ENCODE data around the gene PHKG1.
A peak's percentile ranks its signal among the peaks of the same experiment; 100 is the strongest.
"Not testable (repeated sequence)": the region's sequence is repeated elsewhere in the genome, so short reads cannot be mapped to it uniquely, and the experiment has no call there.

The PHKG1 gene

GRCh38 chr7:56092789-56093531, at the start of gene PHKG1:
TSS of gene PHKG1 (minus strand) at chr7:56092952. CDS start at chr7:56088941, 4,011 bp downstream.
- DNase-seq, result peak; percentile 82

GRCh38 chr7:56131062-56131461, 38.3 kb upstream of the PHKG1 start:
- not testable (repeated sequence) for DNase-seq

DNA sequence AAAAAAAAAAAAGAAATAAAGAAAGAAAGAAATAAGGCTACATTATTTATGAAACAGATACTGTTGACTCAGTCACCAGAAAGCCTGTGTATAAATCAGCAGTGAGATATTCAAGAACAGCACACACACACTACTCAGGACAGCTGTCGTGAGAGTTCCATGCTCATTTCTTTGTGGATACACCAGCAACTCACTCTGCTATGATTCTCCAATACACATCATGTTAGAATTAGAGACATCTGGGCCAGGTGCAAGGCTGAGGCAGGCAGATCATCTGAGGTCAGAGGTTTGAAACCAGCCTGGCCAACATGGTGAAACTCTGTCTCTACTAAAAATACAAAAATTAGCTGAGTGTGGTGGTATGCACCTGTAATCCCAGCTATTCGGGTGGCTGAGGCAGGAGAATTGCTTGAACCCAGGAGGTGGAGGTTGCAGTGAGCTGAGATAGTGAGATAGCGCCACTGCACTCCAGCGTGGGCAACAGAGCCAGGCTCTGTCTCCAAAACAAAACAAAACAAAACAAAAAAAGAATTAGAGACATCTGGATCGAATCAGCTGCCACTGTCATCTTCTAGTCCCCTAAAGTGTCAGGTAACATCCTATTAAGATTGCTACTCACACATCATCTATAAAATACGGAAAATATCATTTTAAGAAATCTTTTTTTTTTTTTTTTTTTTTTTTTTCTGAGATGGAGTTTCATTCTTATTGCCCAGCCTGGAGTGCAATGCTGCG, 34.7 kb upstream of the PHKG1 start:
- DNase-seq, result no peak

- DNase-seq, result no peak
Observed at GRCh38 chr7:56125831-56126230, 33.1 kb upstream of the PHKG1 start.

- no peak for DNase-seq
Observed at GRCh38 chr7:56124981-56125380, 32.2 kb upstream of the PHKG1 start.

DNA sequence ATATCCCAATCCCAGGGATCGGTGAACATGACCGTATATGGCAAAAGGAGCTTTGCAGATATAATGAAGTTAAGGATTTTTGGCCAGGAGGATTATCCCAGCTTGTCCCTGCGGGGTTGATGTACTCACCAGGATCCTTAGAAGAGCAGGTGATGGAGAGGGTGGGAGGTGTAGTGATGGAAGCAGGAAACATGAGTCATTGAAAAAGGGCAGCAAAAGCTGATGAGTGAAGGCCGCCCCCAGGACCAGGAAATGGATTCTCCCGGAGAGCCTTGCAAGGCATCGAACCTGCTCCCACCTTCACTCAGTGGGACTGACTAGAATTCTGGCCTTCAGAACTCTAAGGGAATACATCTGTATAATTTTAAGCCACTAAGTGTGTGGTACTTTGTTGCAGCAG, 28.7 kb upstream of the PHKG1 start:
- no peak for DNase-seq

DNA sequence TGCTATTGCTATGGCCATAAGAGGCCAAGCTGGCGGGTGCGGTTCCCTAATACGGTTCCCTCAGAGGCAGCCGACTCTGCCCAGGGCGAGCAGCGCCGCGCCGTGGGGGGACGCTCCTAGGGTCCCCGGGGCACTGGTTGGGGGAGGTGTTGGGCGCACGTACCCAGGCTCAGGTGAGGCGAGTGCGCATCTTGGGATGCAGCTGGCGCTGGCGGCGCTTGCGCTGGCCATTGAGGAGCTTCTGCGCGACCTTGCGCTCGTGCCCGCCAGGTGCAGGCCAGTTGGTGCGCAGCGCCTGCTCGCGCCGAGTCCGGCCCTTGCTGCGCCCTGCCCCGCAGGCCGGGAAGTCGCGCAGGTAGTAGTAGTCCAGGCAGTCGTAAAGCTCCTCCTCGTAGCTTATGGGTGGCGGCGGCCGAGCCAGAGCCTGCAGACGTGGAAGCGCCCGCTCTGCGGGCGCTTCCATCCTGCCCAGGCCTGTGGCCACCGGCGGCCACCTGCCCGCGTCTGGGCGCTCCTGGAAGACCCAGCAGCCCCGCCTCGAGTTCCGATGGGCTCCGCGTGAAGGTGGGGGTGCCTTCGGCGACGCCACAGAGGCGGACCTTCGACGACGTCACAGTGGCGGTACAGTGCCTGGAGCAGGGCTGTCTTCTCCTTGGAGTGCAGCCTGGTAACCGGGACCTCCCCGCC, 23.2 kb upstream of the PHKG1 start, which contains the start of gene NUPR2:
Gene NUPR2, minus strand, starts transcription at position 566 of the 687 bp plus-strand sequence. Its CDS starts 103 bp downstream, at position 463.
- DNase-seq, result no peak

DNA sequence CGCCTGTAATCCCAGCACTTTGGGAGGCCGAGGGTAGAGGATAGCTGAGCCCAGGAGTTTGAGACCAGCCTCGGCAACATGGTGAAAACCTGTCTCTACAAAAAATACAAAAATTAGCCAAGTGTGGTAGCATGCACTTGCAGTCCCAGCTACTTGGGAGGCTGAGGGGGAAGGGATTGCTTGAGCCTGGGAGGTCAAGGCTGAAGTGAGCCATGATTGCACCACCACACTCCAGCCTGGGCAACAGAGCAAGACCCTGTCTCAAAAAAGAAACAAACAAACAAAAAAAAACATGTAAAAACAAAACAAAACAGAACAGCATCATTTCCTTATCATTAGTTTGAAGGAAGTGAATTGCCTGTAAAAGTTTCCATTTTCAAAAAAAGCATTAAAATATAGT, 19.5 kb upstream of the PHKG1 start:
- DNase-seq, result not testable (repeated sequence)

DNA sequence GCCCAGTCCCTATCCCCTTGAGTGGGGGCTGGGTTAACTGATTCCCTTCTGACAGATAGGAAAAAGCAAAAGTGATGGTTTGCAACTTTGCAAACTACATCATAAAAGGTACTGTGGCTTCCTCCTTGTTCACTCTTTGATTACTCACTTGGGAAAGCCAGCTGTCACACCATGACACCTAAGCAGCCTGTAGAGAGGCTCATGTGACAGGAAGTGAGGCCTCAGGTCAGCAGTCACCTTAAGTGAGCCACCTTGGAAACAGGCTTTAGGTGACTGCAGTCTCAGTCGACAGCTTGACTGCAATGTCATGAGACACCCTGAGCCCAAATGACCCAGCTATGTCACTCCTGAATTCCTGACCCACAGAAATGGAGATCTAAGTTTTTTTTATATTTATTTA, 17.9 kb upstream of the PHKG1 start:
- no peak for DNase-seq

DNA sequence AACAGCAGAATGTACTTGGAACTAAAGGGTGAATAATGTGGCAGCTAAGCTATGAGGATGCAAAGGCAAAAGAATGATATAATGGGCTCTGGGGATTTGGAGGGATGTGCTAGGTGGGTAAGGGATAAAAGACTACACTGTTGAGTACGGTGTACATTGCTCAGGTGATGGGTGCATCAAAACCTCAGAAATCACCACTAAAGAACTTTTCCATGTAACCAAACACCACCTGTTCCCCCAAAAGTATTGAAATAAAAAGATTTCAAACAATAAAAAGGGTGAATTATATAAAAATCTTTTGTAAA, 15.2 kb upstream of the PHKG1 start:
- no peak for DNase-seq

DNA sequence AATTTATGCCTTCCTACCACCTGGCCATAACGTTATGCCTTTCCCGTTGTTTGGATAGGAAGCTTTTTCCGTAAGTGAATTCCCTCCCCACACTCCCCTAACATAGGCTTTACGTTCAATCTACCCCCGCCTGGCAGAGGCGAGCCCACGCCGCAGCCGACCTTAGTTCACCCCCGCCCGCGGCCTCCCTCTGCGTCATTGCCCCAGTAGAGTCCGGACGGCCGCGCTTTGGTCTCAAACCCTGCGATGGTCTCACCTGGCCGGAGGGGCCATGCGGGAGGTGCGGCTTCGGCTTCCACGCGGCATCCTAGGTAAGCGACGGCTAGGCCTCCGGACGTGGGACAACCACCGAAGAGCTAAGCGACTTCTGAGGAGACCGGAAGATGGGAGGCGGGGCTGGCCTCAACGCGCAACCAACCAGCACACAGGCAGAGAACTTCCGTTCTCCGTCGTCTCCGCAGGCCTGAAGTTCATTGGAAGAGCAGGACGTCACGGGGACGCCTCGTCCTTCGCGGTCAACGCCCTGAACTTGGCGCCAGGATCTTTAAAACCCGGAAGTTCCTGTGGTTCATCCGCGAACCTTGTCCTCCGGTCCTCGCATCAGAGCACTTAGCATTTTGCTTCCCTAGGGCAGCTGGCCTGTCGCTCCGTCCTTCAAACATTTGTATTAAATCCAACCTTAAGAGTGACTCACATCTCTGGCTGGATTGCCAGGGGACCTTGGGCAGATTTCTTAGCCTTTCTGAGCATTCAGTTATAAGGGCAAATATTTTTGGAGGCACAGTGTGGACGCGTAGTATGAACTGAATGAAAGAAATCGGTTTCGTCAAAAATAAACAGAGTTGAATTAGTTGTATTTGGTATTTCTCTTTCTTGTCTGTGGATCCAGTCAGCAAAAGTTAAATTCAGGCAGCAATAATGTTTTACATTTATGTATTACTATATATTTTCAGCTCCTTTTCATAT, 13.6 kb upstream of the PHKG1 start, which contains the start of gene CHCHD2:
Gene CHCHD2, minus strand, starts transcription at position 369 of the 966 bp plus-strand sequence. Its CDS starts 63 bp downstream, at position 306.
- DNase-seq, result peak; percentile 99

- DNase-seq, result peak; percentile 59
Observed at GRCh38 chr7:56105508-56105907, 12.8 kb upstream of the PHKG1 start.

GRCh38 chr7:56104138-56104537, 11.4 kb upstream of the PHKG1 start:
- not testable (repeated sequence) for DNase-seq

DNA sequence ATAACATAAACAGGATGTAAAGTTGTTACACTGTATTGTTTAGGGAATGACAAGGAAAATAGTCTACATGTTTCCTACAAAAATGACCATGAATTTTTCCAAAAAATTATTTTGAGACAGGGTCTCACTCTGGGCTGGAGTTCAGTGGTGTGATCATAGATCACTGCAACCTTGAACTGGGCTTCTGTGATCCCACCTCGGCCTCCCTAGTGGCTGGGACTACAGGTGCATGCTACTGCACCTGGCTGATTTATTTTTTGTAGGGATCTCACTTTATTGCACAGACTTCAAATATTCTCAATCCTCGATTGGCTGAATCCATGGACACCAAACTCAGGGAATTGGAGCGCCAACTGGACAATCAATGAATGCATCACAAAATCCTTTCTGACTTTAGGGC, 6.9 kb upstream of the PHKG1 start:
- no peak for DNase-seq

- DNase-seq, result not testable (repeated sequence)
Observed at GRCh38 chr7:56098187-56099008, 5.6 kb upstream of the PHKG1 start.

DNA sequence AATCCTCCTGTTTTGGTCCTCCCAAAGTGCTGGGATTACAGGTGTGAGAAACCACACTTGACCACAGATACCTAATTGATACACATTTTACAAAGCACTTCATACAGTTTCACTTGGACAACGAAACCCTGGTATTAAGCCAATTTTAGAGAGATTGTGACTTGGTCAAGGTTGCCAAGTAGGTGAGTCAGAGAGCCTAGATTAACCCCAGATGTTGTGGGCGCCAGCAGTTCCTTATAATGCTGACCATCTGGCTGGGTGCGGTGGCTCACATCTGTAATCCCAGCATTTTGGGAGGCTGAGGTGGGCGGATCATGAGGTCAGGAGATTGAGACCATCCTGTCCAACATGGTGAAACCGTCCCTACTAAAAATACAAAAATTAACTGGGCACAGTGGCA, 4.9 kb upstream of the PHKG1 start:
- peak; percentile 90 for DNase-seq

GRCh38 chr7:56092388-56092787, 364 bp downstream of the PHKG1 start:
- not testable (repeated sequence) for DNase-seq

GRCh38 chr7:56091591-56091990, 1.2 kb downstream of the PHKG1 start:
- DNase-seq, result no peak

DNA sequence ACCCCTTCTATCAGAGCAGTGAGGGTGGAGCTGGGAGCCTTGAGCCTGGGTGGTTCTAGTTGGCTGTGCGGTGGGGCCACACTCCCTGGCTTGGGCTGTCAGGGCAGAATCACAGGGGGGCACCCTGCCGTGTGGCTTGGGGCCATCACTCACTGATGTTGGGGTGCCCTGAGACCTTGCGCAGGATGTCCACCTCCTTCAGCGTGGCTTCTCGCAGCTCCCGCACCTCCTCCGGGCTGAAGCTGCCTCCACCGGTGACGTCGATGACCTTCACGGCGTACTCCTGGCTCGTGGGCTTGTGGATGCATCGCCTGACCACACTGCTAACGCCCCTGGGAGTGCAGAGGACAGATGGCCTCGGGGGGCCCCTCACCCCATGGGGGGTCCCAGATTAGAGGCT, 5.3 kb downstream of the PHKG1 start:
- DNase-seq, result no peak

- no peak for DNase-seq
Observed at GRCh38 chr7:56086761-56087160, 6.0 kb downstream of the PHKG1 start.

DNA sequence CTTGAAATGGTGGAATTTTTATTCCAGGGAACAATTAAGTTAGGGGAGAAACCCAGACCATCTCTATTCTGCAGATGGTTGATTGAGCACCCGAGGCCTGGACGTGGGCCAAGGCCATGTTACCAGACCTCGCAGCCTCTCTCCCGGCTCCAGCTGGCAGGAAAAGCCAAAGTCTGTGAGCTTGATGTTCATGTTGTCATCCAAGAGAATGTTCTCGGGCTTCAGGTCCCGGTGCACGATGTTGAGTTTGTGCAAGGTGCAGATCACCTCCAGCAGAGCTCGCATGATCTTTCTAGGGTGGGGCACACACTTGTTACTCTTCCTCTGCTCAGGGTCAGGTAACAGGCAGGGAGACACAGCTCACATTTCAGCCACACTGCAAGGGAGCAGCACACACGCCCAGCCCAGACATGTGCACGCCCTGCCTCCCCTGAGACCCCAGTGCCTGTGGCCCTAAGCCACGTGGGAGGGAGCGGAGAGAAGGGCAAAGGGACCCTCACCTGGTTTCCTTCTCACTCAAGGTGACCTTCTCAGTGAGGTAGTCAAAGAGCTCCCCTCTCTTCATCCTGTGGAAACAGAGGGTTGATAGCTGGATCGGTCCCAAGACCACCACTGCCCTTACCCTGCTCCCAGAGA, 9.5 kb downstream of the PHKG1 start:
- no peak for DNase-seq

Data from fibroblast of upper back skin (primary cell).